NCI-H345 treated with DMSO at 0.1 percent for 48 hours (cell line): Measurements from ENCODE around the gene PHLDB3.
"Not testable (repeated sequence)": the region's sequence is repeated elsewhere in the genome, so short reads cannot be mapped to it uniquely, and the experiment has no call there.

ENCODE experiments used
- DNase-seq: peaks from one replicate; lab custom pipeline; 2025; ENCODE audit not compliant: unreplicated experiment; lab: John Stamatoyannopoulos, UW

Gene PHLDB3

DNA sequence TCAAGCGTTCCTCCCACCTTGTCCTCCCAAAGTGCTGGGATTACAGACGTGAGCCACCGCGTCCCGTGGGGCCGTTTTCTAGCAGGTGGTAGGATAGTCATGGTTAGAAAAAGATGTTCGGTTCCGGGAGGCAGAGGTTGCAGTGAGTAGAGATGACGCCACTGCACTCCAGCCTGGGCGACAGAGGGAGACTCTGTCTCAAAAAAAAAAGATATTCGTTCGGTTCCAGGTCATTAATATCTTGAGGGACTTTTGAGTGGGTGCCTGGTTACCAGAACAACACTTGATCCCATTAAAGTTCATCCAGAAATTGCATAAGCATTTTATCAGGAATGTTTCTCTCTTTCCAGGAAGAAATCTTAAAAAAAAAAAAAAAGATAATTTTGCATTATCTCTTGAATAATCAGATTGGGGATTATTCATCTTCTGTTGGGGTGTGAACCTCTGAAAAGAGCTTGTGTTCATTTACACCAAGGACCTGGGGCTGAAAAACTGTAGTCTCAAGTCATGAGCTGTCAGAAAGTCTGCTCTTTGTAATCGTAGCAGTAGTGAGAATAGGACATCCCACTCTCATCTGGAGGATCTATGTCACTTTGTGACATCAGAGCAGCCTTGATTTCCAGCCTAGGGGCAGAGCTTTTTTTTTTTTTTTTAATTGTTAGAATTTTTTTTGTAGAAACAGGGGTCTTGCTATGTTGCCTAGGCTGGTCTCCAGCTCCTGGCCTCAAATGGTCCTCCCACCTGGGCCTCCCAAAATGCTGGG is 23.5 kb upstream of the PHLDB3 start:
- peak; percentile 47 for DNase-seq

DNA sequence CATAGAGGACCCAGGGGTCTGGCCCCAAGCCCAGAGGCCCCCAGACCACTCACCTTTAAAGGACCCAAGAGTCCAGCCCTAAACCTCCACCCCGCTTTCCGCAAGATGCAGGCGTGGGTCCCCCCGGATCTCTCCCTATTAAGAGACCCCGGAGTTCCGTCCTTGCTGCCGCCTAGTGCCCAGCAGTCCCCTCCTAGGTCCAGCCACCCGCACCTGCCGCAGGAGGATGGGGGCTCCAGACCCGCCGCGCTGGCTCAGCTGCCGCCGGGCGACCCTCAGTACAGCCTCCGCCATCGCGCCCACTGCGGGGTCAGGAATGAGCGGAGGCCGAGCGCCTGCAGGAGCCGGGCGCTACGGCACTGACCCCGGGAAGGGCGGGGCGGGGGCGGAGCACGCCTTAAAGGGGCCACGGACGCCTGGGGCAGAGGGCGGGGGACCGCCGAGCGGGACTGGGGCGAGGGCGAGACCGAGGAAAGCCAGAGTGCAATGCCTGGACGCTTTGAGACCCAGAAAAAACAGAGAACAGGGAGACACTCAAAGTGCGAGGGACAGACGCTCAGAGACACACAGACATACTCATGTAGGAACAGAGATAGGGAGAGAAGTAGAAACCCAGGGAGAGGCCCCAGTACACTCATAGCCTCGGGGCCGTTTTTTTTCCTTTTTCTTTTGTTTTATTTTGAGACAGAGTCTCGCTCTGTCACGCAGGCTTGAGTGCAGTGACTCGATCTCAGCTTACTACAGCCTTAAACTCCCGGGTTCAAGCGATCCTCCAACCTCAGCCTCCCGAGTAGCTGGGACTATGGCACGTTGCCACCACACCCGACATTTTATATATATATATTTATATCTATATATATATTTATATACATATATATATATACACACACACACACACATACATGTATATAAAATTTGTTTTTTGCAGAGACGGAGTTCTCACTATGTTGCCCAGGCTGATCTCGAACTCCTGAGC is 22.6 kb upstream of the PHLDB3 start, which contains the start of gene ETHE1:
TSS of gene ETHE1 (minus strand) at position 318 of the 976 bp plus-strand sequence. CDS start at position 294, 24 bp downstream.
- no peak for DNase-seq

DNA sequence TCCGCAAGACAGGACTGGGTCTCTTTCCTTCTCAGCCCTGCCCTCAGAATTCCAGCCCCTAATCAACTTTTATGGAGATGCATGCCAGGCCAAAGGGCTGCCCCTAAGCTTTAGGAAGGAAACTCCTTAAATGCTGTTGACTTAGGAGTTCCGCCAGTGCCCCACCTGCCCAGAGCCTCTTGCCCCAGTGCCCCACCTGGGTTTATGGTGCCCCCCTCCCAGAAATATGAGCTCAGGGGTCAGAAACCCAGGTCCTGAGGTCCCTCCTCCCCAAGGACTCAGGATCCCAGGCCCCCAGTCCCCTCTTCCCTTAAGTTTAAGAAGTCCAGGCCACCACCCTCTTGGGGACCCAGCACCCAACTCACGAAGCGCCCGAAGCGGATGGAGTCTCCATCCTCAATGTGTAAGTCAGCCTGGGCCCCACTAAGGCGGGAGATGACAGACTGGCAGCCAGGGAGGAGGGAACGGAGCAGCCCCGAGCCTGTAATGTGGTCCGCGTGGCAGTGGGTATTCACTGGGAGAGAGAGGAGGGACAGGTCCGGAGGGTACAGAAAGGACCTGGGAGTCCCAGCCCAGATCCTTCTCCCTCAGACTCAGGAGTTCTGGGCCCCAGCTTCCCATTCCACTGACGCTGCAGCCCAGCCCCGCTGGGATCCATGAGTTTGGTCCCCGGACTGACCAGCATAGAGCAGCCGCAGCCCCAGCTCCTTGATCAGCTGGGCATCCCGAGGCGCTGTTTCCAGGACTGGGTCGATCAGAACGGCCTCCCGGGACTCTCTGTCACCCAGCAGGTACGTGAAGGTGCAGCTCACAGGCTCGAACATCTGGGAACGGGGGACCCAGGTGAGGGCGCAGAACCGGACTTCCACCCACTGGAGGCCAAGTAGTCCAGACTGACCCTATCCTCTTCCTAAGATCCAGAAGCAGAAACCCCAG is 21.6 kb upstream of the PHLDB3 start:
- no peak for DNase-seq

DNA sequence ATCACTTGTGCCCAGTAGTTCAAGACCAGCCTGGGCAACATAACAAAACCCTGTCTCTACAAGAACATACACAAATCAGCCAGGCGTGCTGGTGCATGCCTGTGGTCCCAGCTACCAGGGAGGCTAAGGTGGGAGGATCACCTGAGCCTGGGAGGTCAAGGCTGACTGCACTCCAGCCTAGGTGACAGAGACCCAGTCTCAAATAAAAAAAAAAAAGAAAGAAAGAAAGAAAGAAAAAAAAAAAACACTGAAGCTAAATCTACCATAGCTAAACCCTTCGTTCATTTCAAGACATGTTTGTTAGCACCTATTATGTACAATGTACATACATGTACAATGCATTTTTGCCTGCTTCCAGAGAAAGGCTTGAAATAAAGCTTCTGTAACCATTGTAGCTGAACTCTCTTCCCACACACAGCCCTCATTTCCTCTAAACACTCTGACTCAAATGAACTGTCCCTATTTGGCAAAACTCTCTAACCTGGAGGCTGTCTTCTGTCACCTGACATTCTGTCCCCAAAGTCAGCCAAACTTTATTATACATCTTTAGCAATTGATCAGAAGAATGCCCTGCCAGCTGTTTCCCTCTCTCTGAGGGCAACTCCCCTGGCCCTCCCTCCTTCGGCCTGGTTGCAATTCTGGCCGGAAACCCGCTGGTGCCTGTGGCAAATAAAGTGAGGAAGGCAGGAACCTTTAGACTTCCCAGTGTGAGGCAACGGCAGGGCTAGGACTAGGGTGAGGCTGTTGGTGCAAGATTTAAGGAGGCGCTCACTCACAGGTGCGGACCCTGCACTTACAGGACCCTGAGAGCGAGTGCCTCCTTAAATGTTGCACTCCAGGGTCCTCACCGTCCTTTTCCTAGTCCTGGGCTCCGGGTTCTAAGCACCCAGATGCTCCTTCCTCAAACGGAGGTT is 20.6 kb upstream of the PHLDB3 start:
- DNase-seq: no peak

DNA sequence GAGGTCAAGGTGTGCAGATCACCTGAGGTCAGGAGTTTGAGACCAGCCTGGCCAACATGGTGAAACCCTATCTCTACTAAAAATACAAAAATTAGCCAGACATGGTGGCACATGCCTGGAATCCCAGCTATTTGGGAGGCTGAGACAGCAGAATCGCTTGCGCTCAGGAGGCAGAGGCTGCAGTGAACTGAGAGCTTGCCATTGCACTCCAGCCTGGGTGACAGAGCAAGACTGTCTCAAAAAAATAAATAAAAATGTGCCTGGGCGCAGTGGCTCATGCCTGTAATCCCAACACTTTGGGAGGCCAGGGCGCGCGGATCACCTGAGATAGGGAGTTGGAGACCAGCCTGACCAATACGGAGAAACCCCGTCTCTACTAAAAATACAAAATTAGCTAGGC is 19.1 kb upstream of the PHLDB3 start:
- not testable (repeated sequence) for DNase-seq

DNA sequence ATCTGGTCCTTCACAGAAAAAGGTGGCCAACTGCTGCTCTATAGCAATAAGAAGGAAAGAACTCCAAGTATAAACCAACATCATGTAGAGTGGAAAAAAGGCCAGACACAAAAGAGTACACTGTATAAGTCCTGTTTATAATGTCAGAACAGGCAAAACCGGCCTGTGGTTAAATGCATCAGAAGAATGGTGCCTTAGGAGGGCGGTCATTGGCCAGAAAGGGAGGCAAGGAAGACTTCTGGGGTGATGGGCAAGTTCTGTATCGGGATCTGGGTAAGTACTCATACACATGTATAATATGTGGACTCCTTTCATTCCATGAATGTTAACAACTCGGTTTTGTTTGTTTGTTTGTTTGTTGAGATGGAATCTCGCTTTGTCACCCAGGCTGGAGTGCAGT is 18.4 kb upstream of the PHLDB3 start:
- DNase-seq: no peak

DNA sequence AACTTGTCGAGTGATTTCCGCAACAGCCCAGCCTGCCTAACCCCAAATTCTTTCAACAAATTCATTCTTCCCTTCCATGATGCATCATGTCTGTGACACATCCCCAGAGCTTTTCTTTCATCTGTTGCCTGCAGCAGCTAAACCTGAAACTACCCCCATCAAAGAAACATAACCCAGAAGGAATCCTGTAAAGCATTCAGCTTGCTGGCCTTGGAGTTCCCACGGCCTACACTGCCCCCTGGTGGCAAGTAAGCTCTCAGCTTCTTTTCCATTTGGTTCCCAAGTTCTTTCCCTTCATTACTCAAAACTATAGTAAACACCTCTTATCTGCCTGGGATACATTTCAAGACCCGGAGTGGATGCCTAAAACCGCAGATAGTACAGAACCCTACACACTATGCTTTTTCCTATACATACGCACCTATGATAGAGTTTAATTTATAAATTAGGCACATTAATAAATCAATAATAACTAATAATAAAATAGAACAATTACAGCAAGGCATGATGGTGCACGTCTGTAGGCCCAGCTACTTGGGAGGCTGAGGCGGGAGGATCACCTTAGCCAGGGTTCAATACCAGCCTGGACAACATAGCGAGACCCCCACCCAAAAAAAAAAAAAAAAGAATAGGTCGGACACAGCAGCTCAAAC is 15.0 kb upstream of the PHLDB3 start:
- peak; percentile 26 for DNase-seq

DNA sequence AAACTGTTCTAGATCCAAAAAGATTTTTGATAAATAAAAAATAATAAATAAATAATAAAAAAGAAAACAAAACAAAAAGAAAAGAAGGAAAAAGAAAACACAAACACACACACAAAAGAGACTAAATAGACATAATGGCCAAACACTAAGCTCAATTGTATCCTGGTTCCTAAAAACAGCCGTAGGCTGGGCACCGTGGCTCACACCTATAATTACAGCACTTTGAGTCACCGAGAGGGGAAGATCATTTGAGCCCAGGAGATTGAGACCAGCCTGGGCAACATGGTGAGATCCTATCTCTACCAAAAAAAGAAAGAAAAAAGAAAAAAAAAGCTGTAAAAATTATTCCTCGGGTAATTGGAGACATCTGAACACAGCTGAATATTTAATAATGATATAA is 13.5 kb upstream of the PHLDB3 start:
- DNase-seq: no peak

DNA sequence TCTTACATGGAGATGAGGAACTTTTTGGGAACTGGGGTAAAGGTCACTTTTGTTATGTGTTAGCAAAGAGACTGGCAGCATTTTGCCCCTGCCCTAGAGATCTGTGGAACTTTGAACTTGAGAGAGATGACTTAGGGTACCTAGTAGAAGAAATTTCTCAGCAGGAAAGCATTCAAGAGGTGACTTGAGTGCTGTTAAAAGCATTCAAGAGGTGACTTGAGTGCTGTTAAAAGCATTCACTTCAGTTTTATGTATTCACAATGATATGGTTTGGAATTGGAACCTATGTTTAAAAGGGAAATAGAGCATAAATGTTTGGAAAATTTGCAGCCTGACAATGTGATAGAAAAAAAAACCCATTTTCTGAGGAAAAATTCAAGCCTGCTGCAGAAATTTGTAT is 7.9 kb upstream of the PHLDB3 start:
- DNase-seq: not testable (repeated sequence)

DNA sequence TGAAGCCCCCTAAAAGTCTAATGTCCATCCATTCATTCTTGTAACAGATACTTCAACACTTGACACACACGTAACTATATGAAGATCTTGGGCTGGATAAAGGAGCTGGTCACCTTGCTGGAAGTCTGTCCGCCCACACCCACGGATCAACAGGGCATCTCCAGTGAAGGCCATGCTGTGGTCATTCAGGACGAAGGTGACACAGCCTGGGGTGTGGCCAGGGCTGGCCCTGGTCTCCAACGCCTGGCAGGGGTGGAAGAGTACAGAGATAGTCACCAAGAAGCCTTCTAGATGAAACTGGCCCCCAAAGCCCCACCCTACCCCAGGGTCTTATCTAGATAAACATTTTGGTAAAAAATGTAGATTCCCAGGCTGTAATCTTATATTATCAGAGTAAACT is 6.8 kb upstream of the PHLDB3 start:
- no peak for DNase-seq

DNA sequence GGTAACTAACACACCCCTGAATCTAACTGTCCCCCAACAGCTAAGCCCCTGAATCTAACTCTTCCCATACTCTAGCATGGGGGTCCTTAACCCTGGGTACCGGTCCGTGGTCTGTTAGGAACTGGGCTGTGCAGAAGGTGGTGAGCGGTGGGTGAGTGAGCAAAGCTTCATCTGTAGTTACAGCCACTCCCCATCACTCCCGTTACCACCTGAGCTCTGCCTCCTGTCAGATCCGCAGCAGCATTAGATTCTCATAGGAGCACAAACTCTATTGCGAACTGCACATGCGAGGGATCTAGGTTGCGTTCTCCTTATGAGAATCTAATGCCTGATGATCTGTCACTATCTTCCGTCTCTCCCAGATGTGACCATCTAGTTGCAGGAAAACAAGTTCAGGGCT is 6.2 kb upstream of the PHLDB3 start:
- DNase-seq: no peak

DNA sequence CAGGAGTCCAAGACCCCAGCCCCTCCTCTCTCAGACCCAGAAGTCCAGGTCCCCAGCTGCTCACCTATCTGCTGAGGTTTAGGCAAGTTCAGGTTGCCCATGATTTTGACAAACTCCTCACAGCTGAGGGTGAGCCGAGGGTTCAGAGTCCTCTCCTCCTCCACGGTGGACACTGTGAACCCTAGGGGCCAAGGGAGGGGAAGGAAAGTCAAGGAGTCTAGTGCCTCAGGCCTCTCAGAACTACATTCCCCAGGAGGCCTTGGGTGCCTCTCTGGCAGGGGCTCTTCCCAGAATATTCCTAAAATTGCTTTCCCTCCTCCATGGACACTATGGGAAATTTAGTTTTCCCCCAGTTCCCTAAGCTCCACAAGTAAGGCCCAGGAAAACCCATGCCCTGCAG is 3.3 kb upstream of the PHLDB3 start:
- DNase-seq: no peak

DNA sequence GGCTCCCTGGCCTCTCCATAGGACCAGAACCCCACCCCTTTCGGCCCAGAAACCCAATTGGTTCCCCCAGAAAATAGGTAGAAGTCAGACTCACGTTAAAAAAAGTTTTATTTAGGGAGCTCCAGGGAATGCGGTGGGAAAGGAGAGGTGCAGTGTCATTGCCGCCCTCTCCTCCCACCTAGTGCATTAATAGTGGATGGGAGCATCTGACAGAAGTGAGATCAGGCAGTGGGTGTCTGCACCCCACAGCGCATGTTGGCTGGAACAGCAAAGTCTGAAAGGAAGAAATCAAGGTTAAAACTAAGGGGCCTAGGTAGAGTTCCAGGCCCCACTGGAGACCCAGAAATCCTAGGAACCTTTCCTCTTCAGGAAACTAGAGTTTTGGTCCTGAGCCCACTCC is 2.1 kb upstream of the PHLDB3 start:
- DNase-seq: no peak

DNA sequence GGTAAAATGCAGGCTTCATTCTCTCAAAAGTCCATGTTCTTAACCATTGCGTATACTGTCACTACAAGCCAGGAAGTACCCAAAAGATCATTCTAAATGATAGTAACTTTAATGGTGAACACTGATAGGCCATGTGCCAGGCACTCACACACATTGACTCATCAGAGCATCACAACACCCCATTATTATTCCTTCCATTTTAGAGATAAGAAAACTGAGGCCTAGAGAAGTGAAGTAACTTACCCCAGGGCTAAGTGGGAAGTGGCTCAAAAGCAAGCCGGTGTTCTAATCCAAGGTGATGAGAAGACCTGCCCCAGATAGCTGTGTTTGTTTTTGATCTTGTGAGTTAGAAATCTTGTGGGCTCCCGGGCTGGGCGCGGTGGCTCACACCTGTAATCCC is 1.4 kb upstream of the PHLDB3 start:
- no peak for DNase-seq

DNA sequence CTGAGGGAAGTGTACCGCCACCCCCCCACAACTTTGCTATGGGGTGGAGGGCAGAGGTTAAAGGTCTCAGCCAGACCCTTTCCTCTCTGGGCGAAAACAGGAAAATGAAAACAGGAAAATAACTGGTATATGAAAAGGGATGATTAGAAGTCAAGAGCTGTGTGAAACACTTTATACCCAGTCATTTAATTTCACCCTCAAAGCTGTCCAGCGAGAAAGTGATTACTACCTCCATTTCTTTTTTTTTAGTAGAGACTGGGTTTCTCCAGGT is 575 bp upstream of the PHLDB3 start:
- DNase-seq: no peak

DNA sequence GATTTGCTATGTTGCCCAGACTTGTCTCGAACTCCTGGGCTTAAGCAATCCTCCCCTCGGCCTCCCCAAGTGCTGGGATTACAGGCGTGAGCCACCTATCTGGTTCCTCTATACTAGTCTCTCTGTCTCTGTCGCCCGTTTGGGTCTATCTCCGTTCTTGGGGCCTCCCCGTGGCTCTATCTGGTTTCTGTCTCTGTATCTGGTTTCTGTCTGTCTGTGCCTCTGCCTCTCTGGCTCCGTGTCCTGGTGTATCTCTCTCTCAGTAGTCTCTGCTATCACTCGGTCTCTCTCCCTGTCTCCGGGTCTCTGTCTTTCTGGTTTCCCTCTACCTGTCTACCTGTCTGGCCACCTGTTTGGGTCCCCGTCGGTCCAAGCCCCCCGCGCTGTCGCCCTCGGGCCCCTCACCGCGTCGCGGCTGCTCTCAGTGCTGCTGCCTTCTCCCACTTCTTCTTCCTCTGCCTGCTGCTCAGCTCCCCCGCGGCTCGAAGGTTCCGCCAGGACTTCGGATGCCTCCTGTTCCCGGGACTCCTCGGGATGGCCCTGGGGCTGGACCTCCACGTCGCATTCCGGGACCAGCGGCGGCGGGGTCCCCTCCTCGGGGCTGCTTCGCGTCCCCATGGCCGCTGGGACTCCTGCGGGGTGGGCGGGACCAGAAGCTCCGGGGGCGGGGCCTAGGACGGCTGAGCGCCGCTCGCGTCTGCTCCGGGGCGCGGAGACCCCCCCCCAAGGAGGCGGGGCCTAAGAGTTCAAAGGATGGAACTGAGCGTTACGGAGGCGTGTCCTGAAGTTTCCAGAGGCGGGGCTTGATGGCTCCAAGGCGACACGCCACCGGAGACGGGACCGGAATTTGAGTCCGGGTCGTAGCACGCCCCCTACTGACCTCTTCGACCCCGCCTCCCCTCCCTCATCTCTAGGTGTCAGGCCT is 783 bp downstream of the PHLDB3 start:
- DNase-seq: peak; percentile 74

DNA sequence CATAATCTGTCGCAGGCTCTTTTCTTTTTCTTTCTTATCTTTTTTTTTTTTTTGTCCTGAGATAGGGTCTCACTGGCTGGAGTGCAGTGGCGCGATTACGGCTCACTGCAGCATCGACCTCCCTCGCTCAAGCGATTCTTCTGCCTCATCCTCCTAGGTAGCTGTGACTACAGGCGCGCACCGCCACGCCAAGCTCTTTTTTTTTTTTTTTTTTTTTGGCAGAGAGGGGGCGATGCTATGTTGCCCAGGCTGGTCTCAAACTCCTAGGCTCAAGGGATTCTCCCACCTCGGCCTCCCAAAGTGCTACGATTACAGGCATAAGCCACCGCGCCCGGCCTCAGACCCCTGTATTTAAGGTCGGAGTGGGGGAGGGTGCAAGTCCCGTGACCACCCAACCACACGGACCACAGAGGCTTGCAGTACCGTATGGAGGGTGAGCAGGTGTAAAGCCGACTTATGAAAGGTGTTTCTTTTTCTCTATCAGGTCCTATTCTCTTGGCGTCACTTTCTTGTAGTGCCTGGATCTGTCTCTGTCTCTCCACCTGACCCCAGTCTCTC is 2.0 kb downstream of the PHLDB3 start:
- DNase-seq: no peak
